ENCODE data around the gene CEP72.

CEP72 gene

DNA sequence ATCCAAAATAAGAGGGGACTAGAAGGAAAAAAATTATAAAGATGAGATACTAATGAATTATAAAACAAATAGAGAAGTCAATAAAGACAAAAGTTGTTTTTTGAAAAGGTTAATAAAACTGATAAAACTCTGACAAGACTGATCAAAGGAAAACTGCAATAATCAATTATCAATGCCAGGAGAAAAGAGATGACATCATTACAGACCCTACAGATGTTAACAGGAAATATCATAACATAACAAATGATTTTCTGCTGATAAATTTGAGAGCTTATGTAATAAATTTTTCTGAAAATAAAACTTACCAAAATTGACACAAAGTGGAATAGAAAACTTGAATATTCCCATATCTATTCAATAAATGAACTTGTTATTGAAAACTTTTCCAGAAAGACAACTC lies 34.3 kb upstream of the CEP72 start:
- no peak overlapping the region for H3K27ac ChIP-seq (ENCODE audit: low read length)
- no peaks in the 10 kb centered on the region for H3K79me2 ChIP-seq (ENCODE audit: insufficient read depth, low read length)
- TF ChIP-seq, protein P1, sequence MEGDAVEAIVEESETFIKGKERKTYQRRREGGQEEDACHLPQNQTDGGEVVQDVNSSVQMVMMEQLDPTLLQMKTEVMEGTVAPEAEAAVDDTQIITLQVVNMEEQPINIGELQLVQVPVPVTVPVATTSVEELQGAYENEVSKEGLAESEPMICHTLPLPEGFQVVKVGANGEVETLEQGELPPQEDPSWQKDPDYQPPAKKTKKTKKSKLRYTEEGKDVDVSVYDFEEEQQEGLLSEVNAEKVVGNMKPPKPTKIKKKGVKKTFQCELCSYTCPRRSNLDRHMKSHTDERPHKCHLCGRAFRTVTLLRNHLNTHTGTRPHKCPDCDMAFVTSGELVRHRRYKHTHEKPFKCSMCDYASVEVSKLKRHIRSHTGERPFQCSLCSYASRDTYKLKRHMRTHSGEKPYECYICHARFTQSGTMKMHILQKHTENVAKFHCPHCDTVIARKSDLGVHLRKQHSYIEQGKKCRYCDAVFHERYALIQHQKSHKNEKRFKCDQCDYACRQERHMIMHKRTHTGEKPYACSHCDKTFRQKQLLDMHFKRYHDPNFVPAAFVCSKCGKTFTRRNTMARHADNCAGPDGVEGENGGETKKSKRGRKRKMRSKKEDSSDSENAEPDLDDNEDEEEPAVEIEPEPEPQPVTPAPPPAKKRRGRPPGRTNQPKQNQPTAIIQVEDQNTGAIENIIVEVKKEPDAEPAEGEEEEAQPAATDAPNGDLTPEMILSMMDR (IDR thresholded peaks at IDR 0.05; ENCODE audit: borderline replicate concordance, extremely low read depth, low read length, poor library complexity, severe bottlenecking): no peak
- no peak for TF ChIP-seq EZH2 (IDR thresholded peaks at IDR 0.05; ENCODE audit: borderline replicate concordance, low read depth, low read length, severe bottlenecking)

DNA sequence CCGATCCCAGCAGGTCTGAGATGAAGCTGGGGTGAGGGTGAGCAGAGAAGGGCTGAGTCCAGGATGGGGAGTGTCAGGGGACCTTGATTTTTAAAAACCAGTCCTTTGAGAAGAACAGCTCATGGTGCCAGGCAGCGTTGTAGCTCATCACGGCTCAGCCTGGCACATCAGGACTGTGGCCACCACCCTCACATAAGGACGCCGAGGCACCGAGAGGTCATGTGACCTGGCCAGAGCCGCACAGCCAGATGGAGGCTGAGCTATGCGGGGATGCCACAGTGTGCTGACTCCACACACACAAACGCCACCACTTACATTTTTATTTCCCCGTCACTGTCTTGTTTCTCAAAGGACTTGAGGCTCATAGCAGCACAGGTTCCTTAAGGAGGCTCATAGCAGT lies 32.9 kb upstream of the CEP72 start:
- Histone ChIP-seq H3K4me1 (ENCODE audit: insufficient read depth, low read length) (no peaks in the 10 kb centered on the region), H3K4me3 (ENCODE audit: low read depth in 1 of 2, low read length in 2 of 2) (no peak overlapping the region), H4K20me1 (ENCODE audit: insufficient read depth, low read length) (no peaks in the 10 kb centered on the region), H3K4me2 (ENCODE audit: insufficient read depth, low read length) (no peak overlapping the region), H3K36me3 (ENCODE audit: insufficient read depth, low read length) (no peaks in the 10 kb centered on the region), H3K27me3 (ENCODE audit: insufficient read depth, low read length, poor library complexity) (no peaks in the 10 kb centered on the region), H3K9ac (ENCODE audit: low read depth, low read length) (no peak overlapping the region), H3K9me3 (ENCODE audit: insufficient read depth, low read length, severe bottlenecking) (peaks cover 6% of the 10 kb centered on the region), H2AFZ (ENCODE audit: low read depth, low read length) (no peak overlapping the region), H3K27ac (ENCODE audit: low read length) (no peak overlapping the region), H3K79me2 (ENCODE audit: insufficient read depth, low read length) (no peaks in the 10 kb centered on the region)
- ATAC-seq (ENCODE audit: insufficient read depth, low read depth): no peak
- no peak for DNase-seq
- TF ChIP-seq, protein P1 (IDR thresholded peaks at IDR 0.05; ENCODE audit: borderline replicate concordance, extremely low read depth, low read length, poor library complexity, severe bottlenecking): no peak
- no peak for TF ChIP-seq EZH2 (IDR thresholded peaks at IDR 0.05; ENCODE audit: borderline replicate concordance, low read depth, low read length, severe bottlenecking)

More for the DNA sequence above, 34.3 kb upstream of the CEP72 start:
- no peak for ATAC-seq (ENCODE audit: insufficient read depth, low read depth)
- no peak for DNase-seq
- no peak overlapping the region for H3K4me3 ChIP-seq (ENCODE audit: low read depth in 1 of 2, low read length in 2 of 2)
- H3K36me3 ChIP-seq (ENCODE audit: insufficient read depth, low read length): no peaks in the 10 kb centered on the region
- no peaks in the 10 kb centered on the region for H4K20me1 ChIP-seq (ENCODE audit: insufficient read depth, low read length)
- H2AFZ ChIP-seq (ENCODE audit: low read depth, low read length): no peak overlapping the region
- H3K4me1 ChIP-seq (ENCODE audit: insufficient read depth, low read length): no peaks in the 10 kb centered on the region
- no peak overlapping the region for H3K4me2 ChIP-seq (ENCODE audit: insufficient read depth, low read length)
- peaks cover 6% of the 10 kb centered on the region for H3K9me3 ChIP-seq (ENCODE audit: insufficient read depth, low read length, severe bottlenecking)
- H3K27me3 ChIP-seq (ENCODE audit: insufficient read depth, low read length, poor library complexity): no peaks in the 10 kb centered on the region
- H3K9ac ChIP-seq (ENCODE audit: low read depth, low read length): no peak overlapping the region

DNA sequence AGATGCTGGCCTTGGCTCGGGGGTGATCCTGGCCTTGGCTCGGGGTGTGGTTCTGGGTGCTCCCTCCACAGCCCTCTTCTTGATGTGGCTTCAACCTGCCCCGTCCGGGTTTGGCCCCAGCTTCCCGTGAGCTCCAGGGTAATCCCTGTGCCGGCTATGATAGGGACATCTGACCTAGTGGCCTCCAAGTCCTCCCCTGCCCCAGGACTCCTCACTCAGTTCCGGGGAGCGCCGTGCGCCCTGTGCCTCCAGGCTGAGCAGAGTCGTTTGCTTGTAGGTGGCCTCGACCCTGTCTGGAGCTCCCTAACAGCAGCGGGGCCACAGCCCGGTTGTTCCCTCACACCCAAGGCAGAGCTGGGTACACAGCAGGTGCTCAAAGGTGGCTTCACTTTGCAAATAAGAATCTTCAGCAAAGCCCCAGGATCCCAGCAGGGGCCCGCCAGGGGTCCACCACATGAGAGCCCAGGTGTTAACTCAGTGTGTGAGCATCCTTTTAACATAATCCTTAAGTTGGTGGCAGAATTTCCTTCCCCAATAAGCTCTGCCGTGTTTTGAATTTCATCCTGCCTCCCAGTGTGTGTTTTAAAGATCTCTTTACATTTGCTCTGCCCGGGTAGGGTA lies 32.3 kb upstream of the CEP72 start:
- TF ChIP-seq, protein P1 (IDR thresholded peaks at IDR 0.05; ENCODE audit: borderline replicate concordance, extremely low read depth, low read length, poor library complexity, severe bottlenecking): no peak
- no peak overlapping the region for H3K27ac ChIP-seq (ENCODE audit: low read length)
- H3K9me3 ChIP-seq (ENCODE audit: insufficient read depth, low read length, severe bottlenecking): peaks cover 6% of the 10 kb centered on the region
- H3K9ac ChIP-seq (ENCODE audit: low read depth, low read length): no peak overlapping the region
- no peaks in the 10 kb centered on the region for H4K20me1 ChIP-seq (ENCODE audit: insufficient read depth, low read length)
- no peaks in the 10 kb centered on the region for H3K36me3 ChIP-seq (ENCODE audit: insufficient read depth, low read length)
- no peak overlapping the region for H2AFZ ChIP-seq (ENCODE audit: low read depth, low read length)
- no peak for ATAC-seq (ENCODE audit: insufficient read depth, low read depth)
- no peak overlapping the region for H3K4me2 ChIP-seq (ENCODE audit: insufficient read depth, low read length)
- H3K27me3 ChIP-seq (ENCODE audit: insufficient read depth, low read length, poor library complexity): no peaks in the 10 kb centered on the region
- no peak for DNase-seq
- H3K4me1 ChIP-seq (ENCODE audit: insufficient read depth, low read length): no peaks in the 10 kb centered on the region
- H3K4me3 ChIP-seq (ENCODE audit: low read depth in 1 of 2, low read length in 2 of 2): no peak overlapping the region
- no peaks in the 10 kb centered on the region for H3K79me2 ChIP-seq (ENCODE audit: insufficient read depth, low read length)

DNA sequence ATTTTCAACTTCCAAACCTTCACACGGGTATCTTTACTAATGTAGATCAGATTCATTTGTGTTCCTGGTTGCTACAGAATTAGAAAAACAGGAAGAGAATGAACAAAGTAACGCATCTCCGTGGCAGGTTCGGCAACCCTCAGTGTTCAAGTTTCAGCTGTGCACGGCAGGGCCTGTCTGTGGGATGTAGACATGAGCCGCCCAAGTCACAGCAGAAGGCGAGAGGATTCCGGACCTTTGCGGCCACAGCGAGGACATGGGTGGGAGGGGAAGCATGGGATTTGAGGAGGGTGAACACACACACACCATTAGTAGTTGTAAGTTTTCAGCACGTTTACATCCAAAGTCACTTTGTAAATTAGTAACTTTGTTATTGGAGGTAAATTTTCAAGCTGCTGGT lies 31.7 kb upstream of the CEP72 start:
- no peaks in the 10 kb centered on the region for H4K20me1 ChIP-seq (ENCODE audit: insufficient read depth, low read length)
- no peaks in the 10 kb centered on the region for H3K4me1 ChIP-seq (ENCODE audit: insufficient read depth, low read length)
- no peak overlapping the region for H3K4me3 ChIP-seq (ENCODE audit: low read depth in 1 of 2, low read length in 2 of 2)
- no peak for ATAC-seq (ENCODE audit: insufficient read depth, low read depth)
- H3K27me3 ChIP-seq (ENCODE audit: insufficient read depth, low read length, poor library complexity): no peaks in the 10 kb centered on the region
- no peak overlapping the region for H3K4me2 ChIP-seq (ENCODE audit: insufficient read depth, low read length)
- no peaks in the 10 kb centered on the region for H3K36me3 ChIP-seq (ENCODE audit: insufficient read depth, low read length)
- H2AFZ ChIP-seq (ENCODE audit: low read depth, low read length): no peak overlapping the region
- H3K27ac ChIP-seq (ENCODE audit: low read length): no peak overlapping the region
- no peak overlapping the region for H3K9ac ChIP-seq (ENCODE audit: low read depth, low read length)
- peaks cover 5% of the 10 kb centered on the region for H3K9me3 ChIP-seq (ENCODE audit: insufficient read depth, low read length, severe bottlenecking)
- no peaks in the 10 kb centered on the region for H3K79me2 ChIP-seq (ENCODE audit: insufficient read depth, low read length)
- TF ChIP-seq, protein P1 (IDR thresholded peaks at IDR 0.05; ENCODE audit: borderline replicate concordance, extremely low read depth, low read length, poor library complexity, severe bottlenecking): no peak
- no peak for TF ChIP-seq EZH2 (IDR thresholded peaks at IDR 0.05; ENCODE audit: borderline replicate concordance, low read depth, low read length, severe bottlenecking)
- no peak for DNase-seq
